NCI-H1105 treated with DMSO at 0.1 percent for 48 hours (cell line): ENCODE measurements around the gene IGFBP5.
A peak's percentile ranks its signal among the peaks of the same experiment; 100 is the strongest.

Experiments used
- DNase-seq: peaks from one replicate; lab custom pipeline; 2025; lab: John Stamatoyannopoulos, UW

IGFBP5 gene

DNA sequence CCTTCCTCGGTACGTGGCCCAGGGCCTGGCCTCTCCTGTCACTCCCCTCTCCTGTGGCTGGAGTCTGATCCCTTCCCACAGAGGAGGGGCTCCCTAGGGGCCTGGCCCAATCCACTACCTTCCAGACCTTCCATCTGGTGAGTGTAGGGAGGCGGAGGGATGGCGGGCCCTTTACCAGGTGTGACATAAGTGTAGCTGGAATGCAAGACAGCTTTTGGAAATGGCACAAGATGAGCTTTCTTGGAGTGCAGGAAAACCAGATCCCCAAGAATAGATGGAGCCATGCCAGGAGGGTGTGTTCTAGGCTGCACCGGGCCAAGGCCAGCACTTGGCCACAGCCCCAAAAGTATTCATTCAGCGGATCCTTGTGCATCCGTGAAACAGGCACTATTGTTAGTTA, 30.1 kb downstream of the IGFBP5 start:
- DNase-seq = peak; percentile 6

DNA sequence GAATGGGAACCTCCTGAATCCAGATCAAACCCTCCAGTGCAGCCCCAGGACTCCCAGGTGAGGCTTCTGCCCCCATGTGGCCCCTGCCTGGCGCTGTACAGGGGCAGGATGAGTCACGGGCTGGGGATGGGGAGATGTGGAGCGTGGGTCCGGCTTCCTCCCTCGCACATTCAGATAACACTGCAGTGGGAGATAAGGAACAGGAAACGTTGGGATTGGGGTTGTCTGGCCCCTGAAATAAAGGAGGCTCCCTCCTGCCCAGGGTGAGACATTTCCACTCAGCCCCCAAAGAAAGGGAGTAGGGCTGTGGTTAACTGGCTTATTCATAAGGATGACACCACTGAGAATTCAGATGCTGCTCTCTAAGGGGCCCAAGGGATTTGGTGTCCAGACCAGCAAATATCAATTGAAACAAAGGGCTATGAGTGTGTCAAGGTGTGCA, 30.7 kb downstream of the IGFBP5 start:
- DNase-seq = no peak

DNA sequence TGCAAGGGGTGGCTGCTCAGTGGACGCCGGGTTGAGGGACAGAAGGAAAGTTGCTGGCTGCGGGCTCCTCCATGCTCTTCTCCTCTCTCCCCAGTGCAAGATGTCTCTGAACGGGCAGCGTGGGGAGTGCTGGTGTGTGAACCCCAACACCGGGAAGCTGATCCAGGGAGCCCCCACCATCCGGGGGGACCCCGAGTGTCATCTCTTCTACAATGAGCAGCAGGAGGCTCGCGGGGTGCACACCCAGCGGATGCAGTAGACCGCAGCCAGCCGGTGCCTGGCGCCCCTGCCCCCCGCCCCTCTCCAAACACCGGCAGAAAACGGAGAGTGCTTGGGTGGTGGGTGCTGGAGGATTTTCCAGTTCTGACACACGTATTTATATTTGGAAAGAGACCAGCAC, 31.5 kb downstream of the IGFBP5 start:
- no peak for DNase-seq

DNA sequence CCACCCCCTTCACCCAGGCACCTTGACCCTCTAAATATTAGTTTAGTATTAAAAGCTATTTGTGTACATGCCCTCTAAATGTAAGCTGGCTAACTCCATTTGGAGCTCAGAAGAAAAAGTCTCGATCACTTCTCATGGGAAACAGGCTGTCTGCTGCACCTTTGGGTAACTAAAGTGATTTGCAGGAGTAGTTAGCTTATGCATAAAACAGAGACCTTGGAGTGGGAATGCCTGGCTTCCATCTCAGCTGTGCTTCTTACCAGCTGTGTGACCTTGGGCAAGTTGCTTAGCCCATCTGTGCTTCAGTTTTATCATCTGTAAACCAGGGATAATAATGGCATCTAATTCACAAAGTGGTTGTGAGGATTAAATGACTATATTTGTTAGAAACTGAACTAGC, 32.2 kb downstream of the IGFBP5 start:
- DNase-seq = no peak

DNA sequence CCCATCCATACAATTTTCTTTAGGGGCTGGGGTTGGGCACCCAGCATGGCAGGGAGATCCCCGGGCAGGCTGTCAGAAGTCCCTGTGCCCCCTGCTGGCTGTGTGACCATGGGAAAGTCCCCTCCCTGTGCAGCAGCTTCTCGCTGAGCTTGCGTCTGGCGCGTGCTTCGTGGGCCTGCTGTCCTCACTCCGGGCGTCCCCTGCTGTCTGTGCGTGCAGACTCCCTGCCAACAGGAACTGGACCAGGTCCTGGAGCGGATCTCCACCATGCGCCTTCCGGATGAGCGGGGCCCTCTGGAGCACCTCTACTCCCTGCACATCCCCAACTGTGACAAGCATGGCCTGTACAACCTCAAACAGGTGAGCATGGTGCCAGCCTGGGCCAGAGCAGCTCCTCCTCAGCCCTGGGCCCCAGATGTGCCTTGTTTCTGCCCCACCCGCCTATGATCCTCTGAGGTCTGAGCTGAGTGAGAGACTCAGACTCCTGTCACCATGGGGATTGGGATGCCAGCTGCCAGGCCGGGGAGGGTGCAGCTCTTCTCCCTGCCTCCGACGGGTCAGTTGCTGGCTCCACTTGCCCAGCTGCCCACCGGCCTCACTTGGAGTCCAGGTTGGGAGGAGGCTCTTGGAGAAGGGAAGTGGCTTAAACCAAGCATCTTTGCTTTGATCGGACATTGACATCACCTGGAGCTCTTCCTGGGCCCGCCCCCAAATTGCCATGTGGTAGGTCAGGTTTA, 33.5 kb downstream of the IGFBP5 start:
- no peak for DNase-seq

DNA sequence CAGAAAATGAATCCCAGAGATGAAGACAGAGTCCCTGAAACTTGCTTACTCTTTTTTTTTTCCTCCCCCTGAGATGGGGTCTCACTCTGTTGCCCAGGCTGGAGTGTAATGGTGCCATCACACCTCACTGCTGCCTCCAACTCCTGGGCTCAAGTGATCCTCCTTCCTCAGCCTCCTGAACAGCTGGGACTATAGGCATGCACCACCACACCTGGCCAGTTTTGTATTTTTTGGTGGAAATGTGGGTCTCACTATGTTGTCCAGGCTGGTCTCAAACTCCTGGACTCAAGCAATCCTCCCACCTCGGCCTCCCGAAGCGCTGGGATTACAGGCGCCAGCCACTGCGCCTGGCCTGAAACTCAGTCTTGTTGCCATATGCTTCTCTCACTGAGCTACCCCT, 34.3 kb downstream of the IGFBP5 start:
- DNase-seq = no peak

DNA sequence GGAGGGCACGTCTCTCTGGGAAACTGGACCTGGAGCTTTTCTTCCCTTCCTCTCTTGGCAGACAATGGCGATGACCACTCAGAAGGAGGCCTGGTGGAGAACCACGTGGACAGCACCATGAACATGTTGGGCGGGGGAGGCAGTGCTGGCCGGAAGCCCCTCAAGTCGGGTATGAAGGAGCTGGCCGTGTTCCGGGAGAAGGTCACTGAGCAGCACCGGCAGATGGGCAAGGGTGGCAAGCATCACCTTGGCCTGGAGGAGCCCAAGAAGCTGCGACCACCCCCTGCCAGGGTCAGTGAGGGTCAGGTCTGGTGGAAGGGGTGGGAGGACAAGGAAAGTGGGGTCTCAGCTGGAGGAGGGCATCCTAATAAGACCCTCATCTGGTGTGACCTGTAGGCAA, 34.9 kb downstream of the IGFBP5 start:
- DNase-seq = no peak

DNA sequence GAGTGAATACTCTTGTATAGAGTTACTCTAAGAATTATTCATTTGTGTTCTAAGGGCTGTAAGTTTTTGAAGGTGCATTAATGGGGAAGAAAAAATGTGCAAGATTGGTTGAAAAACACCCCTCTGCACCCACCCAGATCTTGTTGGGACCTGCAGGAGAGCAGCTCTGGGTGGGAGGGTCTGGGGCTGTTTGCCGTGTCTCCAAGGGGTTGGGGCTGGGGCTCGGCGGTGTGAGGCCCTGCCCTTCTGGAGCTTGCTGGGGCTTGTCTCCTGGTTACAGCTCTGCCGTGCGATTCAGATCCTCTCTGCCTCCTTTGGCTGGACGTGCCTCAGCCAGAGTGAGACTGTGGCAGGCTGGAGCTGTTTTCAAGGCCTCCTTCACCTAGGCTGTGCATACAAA, 36.1 kb downstream of the IGFBP5 start:
- no peak for DNase-seq

DNA sequence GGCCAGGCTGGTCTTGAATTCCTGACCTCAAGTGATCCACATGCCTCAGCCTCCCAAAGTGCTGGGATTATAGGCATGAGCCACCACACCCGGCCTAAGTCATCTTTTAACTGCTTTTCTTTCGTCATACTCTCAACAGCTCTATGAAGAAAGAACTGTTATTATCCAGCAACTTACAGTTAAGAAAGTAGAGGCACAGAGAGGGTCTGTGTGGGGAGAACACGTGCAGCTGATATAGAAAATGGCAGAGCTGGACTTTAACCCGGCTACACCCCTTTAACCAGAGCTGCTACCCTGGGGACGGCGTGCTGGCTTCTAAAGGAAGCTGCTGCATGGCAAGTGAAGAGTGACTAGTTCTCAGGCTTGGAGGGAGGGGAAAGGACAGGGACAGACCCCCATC, 36.6 kb downstream of the IGFBP5 start:
- DNase-seq = no peak

DNA sequence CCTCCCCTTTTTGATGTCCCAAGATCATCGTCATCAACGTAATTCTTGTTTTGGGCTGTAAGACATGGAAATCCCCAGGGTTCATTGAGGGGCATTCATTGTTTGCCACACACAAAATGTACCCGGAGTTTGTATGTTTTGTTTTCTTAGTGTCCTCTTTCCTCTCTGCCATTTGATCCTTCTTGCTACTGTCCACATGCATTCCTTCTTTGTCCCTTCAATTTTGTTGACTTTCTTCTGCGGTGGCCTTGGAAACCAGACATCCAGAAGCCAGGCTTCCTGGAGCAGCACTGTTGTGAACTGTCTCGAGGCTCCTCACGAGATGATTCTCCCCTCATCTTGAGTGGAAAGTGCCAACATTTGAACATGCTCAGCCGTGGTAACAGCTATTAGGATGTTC, 37.4 kb downstream of the IGFBP5 start:
- no peak for DNase-seq

DNA sequence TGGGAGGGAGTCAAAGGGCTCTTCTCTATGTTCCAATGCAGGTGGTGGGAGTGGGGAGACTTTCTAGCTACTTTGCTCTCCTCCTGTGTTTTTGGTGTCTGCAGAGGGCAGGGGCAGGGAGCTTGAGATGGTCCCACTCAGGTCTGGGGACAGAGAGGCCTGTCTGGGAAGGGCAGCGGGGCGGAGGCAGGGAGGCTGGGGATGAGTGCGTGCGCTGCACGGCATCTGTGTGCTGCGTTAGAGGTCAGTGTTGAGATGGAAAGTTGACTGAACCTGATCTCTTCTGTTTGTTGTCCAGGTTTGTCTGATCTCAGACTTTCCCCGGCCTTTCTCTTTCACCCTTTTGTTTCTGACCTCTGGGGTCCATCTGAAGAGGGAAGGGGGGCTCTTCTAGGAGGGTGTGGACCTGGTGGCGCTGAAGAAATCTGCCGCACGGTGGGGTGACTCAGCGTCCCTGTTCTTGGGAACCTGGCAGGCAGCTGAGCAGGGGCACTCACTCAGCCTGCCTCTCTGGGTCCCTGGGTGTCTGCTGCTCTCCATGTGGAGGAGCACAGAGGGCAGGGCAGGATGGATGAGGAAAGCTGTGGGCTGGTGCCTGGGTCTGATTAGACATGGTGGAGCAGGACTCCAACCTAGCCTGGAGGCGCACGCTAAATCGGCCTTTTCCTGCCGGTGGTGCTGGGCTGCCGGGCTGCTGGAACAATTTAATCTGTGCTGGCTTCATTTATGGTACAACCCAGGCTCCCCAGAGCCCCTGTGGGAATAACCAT, 38.1 kb downstream of the IGFBP5 start:
- no peak for DNase-seq

DNA sequence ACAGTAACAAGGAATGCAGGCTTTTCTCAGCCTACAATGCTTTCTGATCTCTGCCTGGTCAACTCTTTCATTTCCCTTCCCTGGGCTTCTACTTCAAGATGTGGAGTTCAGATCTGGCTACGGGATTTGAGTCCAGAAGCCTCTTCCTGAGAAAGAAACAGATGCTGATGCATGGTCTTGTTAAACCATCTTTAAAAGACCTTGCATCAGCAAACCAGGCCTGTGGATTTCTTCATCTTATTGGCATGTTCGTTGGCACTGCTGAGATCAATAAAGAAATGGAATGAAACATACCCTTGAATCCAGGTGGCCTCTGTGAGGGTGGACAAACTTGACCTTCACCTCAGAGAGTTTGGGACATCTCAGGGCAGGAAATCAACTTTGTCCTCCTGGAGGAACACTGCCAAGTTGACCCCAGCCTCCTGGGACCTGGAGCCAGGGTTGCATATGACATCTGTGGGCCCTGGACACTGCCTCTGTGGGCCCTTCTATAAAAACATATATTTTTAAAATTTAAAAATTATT, 40.8 kb downstream of the IGFBP5 start:
- DNase-seq = no peak

DNA sequence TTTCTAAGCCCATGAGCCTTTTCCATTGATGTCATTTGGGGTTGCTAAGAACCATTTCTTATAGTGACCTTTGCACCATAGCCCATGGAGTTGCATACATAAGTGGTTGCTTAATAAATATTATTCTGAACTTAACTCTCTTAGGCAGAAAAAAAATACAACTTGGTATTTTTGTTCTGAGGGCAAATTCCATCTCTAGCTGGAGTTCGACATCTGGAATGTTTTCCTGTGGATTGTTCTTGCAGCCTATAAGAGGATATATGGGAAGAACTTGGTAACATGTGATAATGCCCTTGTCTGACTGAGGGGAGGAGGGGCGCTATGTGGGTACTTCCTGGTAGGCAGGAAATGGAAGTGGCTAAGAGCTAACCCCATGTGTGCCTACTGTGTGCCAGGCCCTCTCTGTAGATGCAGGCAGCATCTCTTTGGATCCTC, 41.4 kb downstream of the IGFBP5 start:
- no peak for DNase-seq

DNA sequence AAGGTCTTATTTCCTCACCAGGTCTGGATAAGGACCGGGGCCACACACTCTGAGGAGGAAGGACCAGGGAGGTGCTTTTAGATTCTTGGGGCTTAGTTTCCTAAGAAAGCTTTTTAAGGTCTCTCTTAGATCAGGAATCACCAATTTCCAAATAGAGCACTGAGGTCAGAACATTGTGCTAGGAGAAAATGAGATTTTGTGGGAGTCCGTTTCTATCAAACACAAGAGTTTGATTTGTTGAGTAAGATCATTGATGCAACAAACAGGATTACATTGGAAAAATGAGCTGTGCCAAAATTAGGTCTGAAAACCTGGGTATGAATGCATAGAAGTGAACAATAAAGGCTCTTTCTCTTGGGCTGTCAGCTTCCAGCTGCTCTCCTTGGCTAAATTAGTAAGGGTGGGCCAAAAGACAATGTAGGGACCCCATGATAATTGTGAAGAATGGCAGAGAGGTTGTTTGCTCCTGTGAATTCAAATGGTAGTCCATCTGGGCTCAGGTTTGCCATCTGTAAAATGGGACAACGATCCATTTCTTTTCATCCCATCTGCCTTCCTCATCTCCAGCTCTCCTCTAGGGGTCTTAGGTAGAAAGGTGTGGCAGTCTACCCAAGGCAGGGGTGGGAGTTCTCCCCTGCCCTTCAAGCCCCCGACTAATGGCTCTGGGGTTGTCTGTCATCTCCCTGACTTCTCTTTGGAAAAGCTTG, 42.1 kb downstream of the IGFBP5 start:
- DNase-seq = no peak

DNA sequence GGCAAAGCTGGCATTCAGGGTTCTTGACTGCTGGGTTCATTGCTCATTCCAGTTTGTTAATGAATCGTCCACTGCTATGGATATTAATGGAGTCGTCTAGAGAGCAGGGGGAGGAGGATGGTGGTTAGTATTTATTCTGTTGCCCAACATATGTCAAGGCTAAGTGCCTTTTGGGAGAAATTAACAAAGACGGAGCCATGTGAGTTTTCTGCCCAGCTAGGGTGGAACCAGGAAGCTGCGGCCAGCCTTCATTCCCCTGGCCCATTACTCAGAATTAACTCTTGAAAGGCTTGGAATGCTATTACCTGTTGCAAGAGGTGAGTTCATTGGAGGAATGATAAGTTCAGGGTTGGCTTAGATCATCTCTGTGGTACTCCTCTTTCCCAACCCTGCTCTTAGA, 42.8 kb downstream of the IGFBP5 start:
- no peak for DNase-seq

DNA sequence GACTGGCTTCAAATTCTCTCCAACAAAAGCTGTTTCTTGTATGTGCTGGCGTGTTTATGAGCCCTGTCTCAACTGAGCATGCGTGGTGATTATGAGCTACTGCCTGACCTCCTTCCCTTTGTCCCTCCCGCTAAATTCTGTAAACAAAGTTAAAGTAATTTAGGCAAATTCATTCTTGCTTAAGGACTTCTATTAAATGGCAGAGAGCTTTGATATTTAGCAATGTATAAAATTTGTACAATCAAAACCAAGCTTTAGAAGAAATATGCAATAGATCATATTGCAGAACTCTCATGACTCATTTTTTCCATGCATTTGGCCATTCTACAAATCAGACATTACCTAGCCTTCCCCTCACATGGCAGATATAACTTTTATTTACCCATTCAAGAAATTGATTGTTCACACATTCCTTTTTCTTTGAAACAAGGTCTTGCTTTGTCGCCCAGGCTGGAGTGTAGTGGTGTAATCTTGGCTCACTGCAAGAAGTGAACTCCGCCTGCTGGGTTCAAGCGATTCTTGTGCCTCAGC, 43.9 kb downstream of the IGFBP5 start:
- no peak for DNase-seq

DNA sequence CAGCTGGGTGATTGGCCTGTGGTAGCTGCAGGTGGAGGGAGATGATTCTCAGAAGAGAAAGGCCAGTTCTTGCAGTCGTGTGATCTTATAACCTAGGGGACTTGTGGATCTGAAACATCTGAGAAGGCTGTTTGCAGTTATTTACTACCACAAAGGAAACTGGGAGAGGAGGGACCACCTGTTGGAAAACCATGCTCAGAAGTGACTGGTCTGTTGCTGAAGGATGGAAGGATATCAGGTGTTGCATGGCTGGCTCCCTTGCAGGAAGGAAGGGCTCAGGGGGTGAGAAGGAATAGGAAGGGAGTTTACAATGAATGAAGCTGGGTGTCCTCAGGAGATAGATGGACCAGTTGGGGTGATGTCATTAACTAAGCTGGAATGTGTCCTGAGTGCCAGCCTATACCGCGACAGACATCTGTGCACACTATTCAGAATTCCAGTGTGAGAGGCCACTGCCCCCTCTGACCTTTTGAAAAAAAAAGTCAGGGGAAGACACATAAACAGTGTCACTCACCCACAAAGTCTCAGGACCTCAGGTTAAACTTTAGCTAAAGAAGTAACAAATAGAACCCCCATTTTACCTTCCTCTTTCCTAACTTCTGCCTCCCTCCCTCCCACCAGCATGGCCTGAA, 44.6 kb downstream of the IGFBP5 start:
- no peak for DNase-seq

DNA sequence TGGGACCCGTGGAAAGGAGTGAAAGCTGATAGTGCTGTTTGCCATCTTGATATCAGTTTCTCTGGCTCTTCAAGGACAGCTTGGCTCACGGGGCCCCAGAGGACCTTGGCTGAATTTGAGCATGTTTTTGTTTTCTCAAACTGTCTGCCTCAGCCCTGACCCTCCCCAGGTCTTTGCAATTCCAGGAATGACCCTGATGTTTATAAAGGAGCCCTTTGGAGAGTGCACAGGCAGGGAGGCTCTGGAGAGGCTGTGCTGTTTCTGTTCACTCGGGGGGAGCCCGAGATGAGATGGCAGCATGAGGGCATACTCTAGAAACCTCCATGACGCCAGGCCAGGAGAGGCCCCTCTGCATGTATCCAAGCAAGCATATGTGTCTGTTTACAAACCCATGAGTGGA, 45.8 kb downstream of the IGFBP5 start:
- DNase-seq = no peak

DNA sequence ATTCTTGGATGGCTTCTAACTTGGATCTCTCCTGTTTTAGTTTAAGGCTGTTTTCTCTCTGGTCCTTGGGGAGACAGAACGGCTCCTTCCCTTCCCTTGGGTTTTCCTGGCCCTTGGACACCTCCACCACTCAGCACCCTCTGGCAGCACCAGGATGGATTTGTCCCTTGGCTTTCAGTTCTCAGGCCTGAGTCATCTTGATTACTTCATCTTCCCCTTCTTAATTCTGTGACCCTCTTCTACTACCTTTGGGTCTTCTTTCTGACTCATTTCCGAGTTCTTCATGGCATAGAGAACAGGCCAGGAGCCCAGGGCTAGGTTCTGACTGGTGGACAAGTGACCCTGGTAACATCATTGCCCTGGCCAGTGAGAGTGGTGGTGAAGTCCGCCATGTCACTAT, 47.2 kb downstream of the IGFBP5 start:
- no peak for DNase-seq

DNA sequence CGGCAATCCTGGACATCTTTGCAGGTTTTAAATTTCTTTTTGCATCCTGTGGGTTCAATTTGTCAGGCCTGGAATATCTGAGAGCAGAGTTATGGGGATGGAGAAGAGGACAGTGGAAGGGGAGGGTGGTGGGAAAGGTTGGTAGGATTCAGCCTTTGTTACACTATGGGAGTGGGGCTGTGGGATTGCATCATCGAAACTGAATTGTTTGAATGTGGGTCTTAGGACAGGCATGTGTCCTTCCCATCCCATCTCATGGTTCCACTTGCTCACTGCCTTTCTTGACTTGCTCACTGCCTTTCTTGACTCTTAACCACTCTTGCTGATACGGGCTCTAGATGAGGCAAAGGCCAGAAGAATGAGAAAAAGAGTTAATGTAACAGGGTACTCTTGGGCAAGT, 49.2 kb downstream of the IGFBP5 start:
- DNase-seq = no peak

DNA sequence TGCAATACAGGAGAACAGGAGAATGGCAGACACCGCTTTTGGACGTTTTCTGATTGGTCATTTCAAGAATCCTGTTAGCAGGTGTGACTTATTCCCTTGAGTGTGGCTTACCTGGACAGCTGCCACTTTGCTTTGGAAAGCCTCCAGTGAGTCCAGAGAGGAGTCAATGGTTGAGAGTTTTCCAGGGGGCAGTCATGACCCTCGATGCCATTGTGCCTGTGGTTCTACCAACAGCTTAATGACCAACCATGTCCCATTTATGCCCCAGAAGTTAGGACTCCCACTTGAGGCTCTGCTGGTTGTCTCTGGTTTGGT, 49.8 kb downstream of the IGFBP5 start:
- DNase-seq = peak; percentile 29
